Astrocyte (in vitro differentiated cells and primary cell): ENCODE data around the gene SHE. TPM values are rescaled to one million over a fixed set of nuclear protein-coding genes. Genes with fewer than 3 reads are reported as not detected.
"Not testable (repeated sequence)": the region's sequence is repeated elsewhere in the genome, so short reads cannot be mapped to it uniquely, and the experiment has no call there.

Experiments used
- DNase-seq: peaks from one replicate; pipeline ENCODE4 v3.0.0-alpha.2; 2010; ENCODE audit warnings: low read depth
- FAIRE-seq: peaks from 2 replicates; lab custom pipeline; 2011; peaks lifted over from hg19 to GRCh38; lab: Jason Lieb, UNC
- H2AFZ ChIP-seq: 2 replicates; pipeline ENCODE4 v1.6.0; 2012; ENCODE audit warnings: low read depth, low read length, inconsistent platforms
- H3K27ac ChIP-seq: 2 replicates; pipeline ENCODE4 v1.5.1; 2011; ENCODE audit warnings: low read depth, low read length, inconsistent platforms
- H3K27me3 ChIP-seq: 2 replicates; pipeline ENCODE4 v1.6.0; 2011; ENCODE audit warnings: low read length, inconsistent platforms; ENCODE audit not compliant: insufficient read depth
- H3K36me3 ChIP-seq: 2 replicates; pipeline ENCODE4 v1.5.1; 2011; ENCODE audit warnings: low read length, inconsistent platforms; ENCODE audit not compliant: insufficient read depth
- H3K4me1 ChIP-seq: 2 replicates; pipeline ENCODE4 v1.5.1; 2011; ENCODE audit warnings: low read length, inconsistent platforms; ENCODE audit not compliant: insufficient read depth
- H3K4me2 ChIP-seq: 2 replicates; pipeline ENCODE4 v1.6.0; 2012; ENCODE audit warnings: low read length, inconsistent platforms
- H3K4me3 ChIP-seq: 2 replicates; pipeline ENCODE4 v1.5.1; 2011; ENCODE audit warnings: low read depth, mild to moderate bottlenecking, low read length, inconsistent platforms; ENCODE audit not compliant: insufficient read depth
- H3K79me2 ChIP-seq: 2 replicates; pipeline ENCODE4 v1.6.0; 2012; ENCODE audit warnings: mild to moderate bottlenecking, low read length, inconsistent platforms; ENCODE audit not compliant: insufficient read depth
- H3K9ac ChIP-seq: 2 replicates; pipeline ENCODE4 v1.6.0; 2012; ENCODE audit warnings: mild to moderate bottlenecking, low read length, inconsistent platforms
- H3K9me3 ChIP-seq: 2 replicates; pipeline ENCODE4 v1.5.1; 2012; ENCODE audit warnings: low read depth, mild to moderate bottlenecking, low read length, inconsistent platforms; ENCODE audit not compliant: insufficient read depth
- H4K20me1 ChIP-seq: 2 replicates; pipeline ENCODE4 v1.6.0; 2012; ENCODE audit warnings: low read length, inconsistent platforms; ENCODE audit not compliant: insufficient read depth
- H3K27ac Mint-ChIP-seq: one replicate; pipeline ENCODE4 v1.8.0; 2021; ENCODE audit warnings: mild to moderate bottlenecking, mixed read lengths; ENCODE audit not compliant: unreplicated experiment
- H3K27me3 Mint-ChIP-seq: one replicate; pipeline ENCODE4 v1.8.0; 2021; ENCODE audit warnings: low read depth, mixed read lengths; ENCODE audit not compliant: unreplicated experiment
- H3K36me3 Mint-ChIP-seq: one replicate; pipeline ENCODE4 v1.8.0; 2021; ENCODE audit warnings: low read depth, mixed read lengths; ENCODE audit not compliant: unreplicated experiment
- H3K4me1 Mint-ChIP-seq: one replicate; pipeline ENCODE4 v1.8.0; 2021; ENCODE audit warnings: low read depth, mixed read lengths; ENCODE audit not compliant: unreplicated experiment
- H3K4me3 Mint-ChIP-seq: one replicate; pipeline ENCODE4 v1.8.0; 2021; ENCODE audit warnings: mild to moderate bottlenecking, moderate library complexity, mixed read lengths; ENCODE audit not compliant: unreplicated experiment
- H3K9me3 Mint-ChIP-seq: one replicate; pipeline ENCODE4 v1.8.0; 2021; ENCODE audit warnings: mild to moderate bottlenecking, mixed read lengths; ENCODE audit not compliant: unreplicated experiment
- EZH2 ChIP-seq: IDR thresholded peaks from 2 replicates; pipeline ENCODE4 v1.6.1; 2012; ENCODE audit warnings: mild to moderate bottlenecking, low read length, inconsistent platforms; ENCODE audit not compliant: insufficient read depth
- total RNA-seq: library from RNA; stranded (reverse); gene quantifications from 2 replicates; pipeline ENCODE4 v1.2.1, GENCODE V29; 2021
- TF ChIP-seq, protein P1 (sequence below): IDR thresholded peaks from 2 replicates; pipeline ENCODE4 v1.5.1; 2011; ENCODE audit warnings: low read depth, mild to moderate bottlenecking, inconsistent platforms, low read length, moderate library complexity; ENCODE audit not compliant: insufficient read depth

Gene SHE
- total RNA-seq, 1 donor from 2014 or later = not detected

- Histone ChIP-seq H3K4me2 (no peak overlapping the region), H3K9me3 (no peaks in the 10 kb centered on the region), H3K27ac (no peak overlapping the region), H2AFZ (no peak overlapping the region), H3K79me2 (no peaks in the 10 kb centered on the region), H3K9ac (no peak overlapping the region), H3K36me3 (no peaks in the 10 kb centered on the region), H3K4me1 (no peaks in the 10 kb centered on the region), H4K20me1 (no peaks in the 10 kb centered on the region), H3K27me3 (peaks cover 26% of the 10 kb centered on the region), H3K4me3 (no peak overlapping the region)
- H3K27ac Mint-ChIP-seq = no peak overlapping the region
- TF ChIP-seq, protein P1, sequence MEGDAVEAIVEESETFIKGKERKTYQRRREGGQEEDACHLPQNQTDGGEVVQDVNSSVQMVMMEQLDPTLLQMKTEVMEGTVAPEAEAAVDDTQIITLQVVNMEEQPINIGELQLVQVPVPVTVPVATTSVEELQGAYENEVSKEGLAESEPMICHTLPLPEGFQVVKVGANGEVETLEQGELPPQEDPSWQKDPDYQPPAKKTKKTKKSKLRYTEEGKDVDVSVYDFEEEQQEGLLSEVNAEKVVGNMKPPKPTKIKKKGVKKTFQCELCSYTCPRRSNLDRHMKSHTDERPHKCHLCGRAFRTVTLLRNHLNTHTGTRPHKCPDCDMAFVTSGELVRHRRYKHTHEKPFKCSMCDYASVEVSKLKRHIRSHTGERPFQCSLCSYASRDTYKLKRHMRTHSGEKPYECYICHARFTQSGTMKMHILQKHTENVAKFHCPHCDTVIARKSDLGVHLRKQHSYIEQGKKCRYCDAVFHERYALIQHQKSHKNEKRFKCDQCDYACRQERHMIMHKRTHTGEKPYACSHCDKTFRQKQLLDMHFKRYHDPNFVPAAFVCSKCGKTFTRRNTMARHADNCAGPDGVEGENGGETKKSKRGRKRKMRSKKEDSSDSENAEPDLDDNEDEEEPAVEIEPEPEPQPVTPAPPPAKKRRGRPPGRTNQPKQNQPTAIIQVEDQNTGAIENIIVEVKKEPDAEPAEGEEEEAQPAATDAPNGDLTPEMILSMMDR = peak; percentile 32
- TF ChIP-seq EZH2 = no peak
- DNase-seq = no peak
- H3K36me3 Mint-ChIP-seq = no peaks in the 10 kb centered on the region
- no peak overlapping the region for H3K4me3 Mint-ChIP-seq
- peaks cover 12% of the 10 kb centered on the region for H3K9me3 Mint-ChIP-seq
- H3K4me1 Mint-ChIP-seq = no peaks in the 10 kb centered on the region
- peaks cover 32% of the 10 kb centered on the region for H3K27me3 Mint-ChIP-seq
- FAIRE-seq = no peak
Observed at GRCh38 chr1:154533952-154534844, 32.0 kb upstream of the SHE start.

- not testable (repeated sequence) for FAIRE-seq
Observed at GRCh38 chr1:154531950-154532349, 29.7 kb upstream of the SHE start.

GRCh38 chr1:154529308-154529707 is 27.1 kb upstream of the SHE start:
- no peak overlapping the region for H3K4me3 Mint-ChIP-seq
- H3K27me3 Mint-ChIP-seq = peaks cover 5% of the 10 kb centered on the region
- FAIRE-seq (no peak), DNase-seq (no peak)
- no peak for TF ChIP-seq EZH2
- TF ChIP-seq, protein P1 = no peak
- H3K9me3 Mint-ChIP-seq = peaks cover 7% of the 10 kb centered on the region
- H2AFZ ChIP-seq = no peak overlapping the region
- no peak overlapping the region for H3K4me3 ChIP-seq
- no peak overlapping the region for H3K27ac Mint-ChIP-seq
- no peak overlapping the region for H3K27ac ChIP-seq
- no peak overlapping the region for H3K4me2 ChIP-seq
- H3K9me3 ChIP-seq = no peaks in the 10 kb centered on the region
- no peaks in the 10 kb centered on the region for H3K36me3 Mint-ChIP-seq
- H3K36me3 ChIP-seq = no peaks in the 10 kb centered on the region
- H4K20me1 ChIP-seq = no peaks in the 10 kb centered on the region
- H3K4me1 ChIP-seq = no peaks in the 10 kb centered on the region
- H3K79me2 ChIP-seq = no peaks in the 10 kb centered on the region
- H3K27me3 ChIP-seq = peaks cover 5% of the 10 kb centered on the region
- H3K9ac ChIP-seq = no peak overlapping the region
- H3K4me1 Mint-ChIP-seq = no peaks in the 10 kb centered on the region

More at GRCh38 chr1:154531950-154532349, 29.7 kb upstream of the SHE start:
- H3K9me3 ChIP-seq, H2AFZ ChIP-seq, H3K4me3 ChIP-seq, H3K9ac ChIP-seq, H3K36me3 Mint-ChIP-seq, DNase-seq, H3K27ac ChIP-seq, H3K4me1 ChIP-seq, H3K36me3 ChIP-seq, H3K4me2 ChIP-seq, H3K4me3 Mint-ChIP-seq, H4K20me1 ChIP-seq, H3K79me2 ChIP-seq, H3K27ac Mint-ChIP-seq, H3K4me1 Mint-ChIP-seq: not testable (repeated sequence)
- peaks cover 12% of the 10 kb centered on the region for H3K27me3 ChIP-seq
- peaks cover 15% of the 10 kb centered on the region for H3K27me3 Mint-ChIP-seq
- peaks cover 12% of the 10 kb centered on the region for H3K9me3 Mint-ChIP-seq
